Spinal cord (tissue), 10 donors: Measurements from ENCODE around the gene PKHD1. TPM values are rescaled to one million over a fixed set of nuclear protein-coding genes. Genes with fewer than 3 reads are reported as not detected.
"Not testable (repeated sequence)": the region's sequence is repeated elsewhere in the genome, so short reads cannot be mapped to it uniquely, and the experiment has no call there.

Experiments
- DNase-seq, 6 donors: peaks; one replicate each; pipeline versions ENCODE4 v3.0.0 to v3.0.0-alpha.2; 2013 to 2015; ENCODE audit warnings: low spot score in 6 of 6, low read depth in 4 of 6
- H3K27ac ChIP-seq: one replicate; pipeline ENCODE4 v1.5.1; 2013; ENCODE audit warnings: low read depth, low read length, control low read depth
- H3K27me3 ChIP-seq: one replicate; pipeline ENCODE4 v1.6.1; 2013; ENCODE audit warnings: low read length; ENCODE audit not compliant: control insufficient read depth, insufficient read depth
- H3K36me3 ChIP-seq: one replicate; pipeline ENCODE4 v1.6.1; 2013; ENCODE audit warnings: low read length; ENCODE audit not compliant: control insufficient read depth, insufficient read depth
- H3K4me1 ChIP-seq: one replicate; pipeline ENCODE4 v1.6.1; 2013; ENCODE audit warnings: low read length; ENCODE audit not compliant: control insufficient read depth, insufficient read depth
- H3K4me3 ChIP-seq: one replicate; pipeline ENCODE4 v1.5.1; 2013; ENCODE audit warnings: low read depth, low read length, control low read depth
- H3K9me3 ChIP-seq: one replicate; pipeline ENCODE4 v1.6.1; 2013; ENCODE audit warnings: low read length; ENCODE audit not compliant: control insufficient read depth, insufficient read depth
- WGBS: methylation state at CpG from one replicate; pipeline ENCODE4 v1.1.5; 2013; ENCODE audit warnings: missing lambda C conversion rate; ENCODE audit not compliant: insufficient coverage; 5-methylcytosine and 5-hydroxymethylcytosine counted together
- polyA plus RNA-seq, 2 donors: library from polyadenylated mRNA; unstranded; fragments of 120-200 nt; gene quantifications; one replicate each; pipeline ENCODE4 v1.2.1, GENCODE V29; 2013; ENCODE audit not compliant: insufficient read length in 2 of 2
- total RNA-seq, 2 donors: library from RNA; depleted of rRNA in 1 of 2; stranded (reverse); fragments of 120-200 nt in 1 of 2; fragments of >200 nt in 1 of 2; gene quantifications; one replicate each; pipeline versions ENCODE4 v1.2.3 to v1.2.4, GENCODE V29; 2013 to 2014
- donor health status: healthy.

PKHD1 gene
- total and polyA plus RNA-seq, 4 donors, result 0.10 to 0.20 (median 0.13) TPM

DNA sequence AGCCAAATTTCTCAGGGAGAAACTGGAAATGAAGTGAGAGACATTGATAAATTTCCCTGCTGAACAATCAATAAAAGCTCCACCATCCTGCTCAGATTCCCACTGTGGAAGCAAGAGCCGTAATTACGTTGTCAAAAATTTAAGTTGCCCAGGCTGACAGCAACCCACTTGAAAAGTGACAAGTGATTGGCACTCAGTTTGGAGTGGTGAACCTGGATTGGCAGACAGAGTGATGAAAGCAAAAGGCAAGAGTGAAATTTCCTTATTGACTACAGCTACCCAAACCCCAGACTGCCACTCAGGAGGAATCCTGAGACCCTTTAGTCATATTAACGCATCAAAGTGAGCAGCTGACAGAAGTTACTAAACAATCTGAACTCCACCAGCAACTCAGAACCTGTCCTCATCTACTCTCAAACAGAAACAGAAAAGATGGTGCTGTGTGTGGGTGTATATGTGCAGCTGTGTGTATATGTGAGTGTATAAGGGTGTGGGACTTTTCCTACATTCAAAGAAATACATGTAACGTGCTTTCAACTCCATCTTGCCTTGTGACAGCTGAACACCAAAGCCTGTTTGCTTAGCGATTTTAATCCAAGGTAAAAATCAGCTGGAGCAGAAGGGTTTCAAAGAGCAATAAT is 157.4 kb downstream of the PKHD1 start:
- Histone ChIP-seq H3K4me1 (no peaks in the 10 kb centered on the region), H3K36me3 (no peaks in the 10 kb centered on the region), H3K27ac (no peak overlapping the region), H3K4me3 (no peak overlapping the region), H3K9me3 (no peaks in the 10 kb centered on the region), H3K27me3 (no peaks in the 10 kb centered on the region)
- 91% methylated on average over 1 of the region's 5 CpGs for WGBS
- DNase-seq, result peak in 1 of 6 donors; percentile 8

DNA sequence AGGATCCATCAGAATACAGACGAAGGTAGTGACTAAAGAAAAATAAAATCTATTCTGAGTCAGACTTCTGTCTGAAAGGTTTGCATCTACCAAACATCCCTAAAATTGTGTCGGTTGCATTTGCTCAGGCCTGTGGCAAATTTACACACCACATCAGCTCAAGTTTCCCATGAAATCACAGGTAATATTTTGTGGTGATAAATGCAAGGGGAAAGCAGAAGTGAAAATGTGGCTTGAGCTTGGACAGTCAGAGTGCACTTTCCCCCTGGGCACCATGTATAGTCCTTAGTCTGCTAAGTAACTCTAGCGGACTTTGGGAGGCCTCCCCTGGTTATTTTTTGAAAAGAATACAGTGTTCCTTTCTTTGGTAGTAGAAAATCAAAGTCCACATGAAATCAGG is 159.1 kb downstream of the PKHD1 start:
- DNase-seq, result no peak
- Histone ChIP-seq H3K4me3 (no peak overlapping the region), H3K36me3 (no peaks in the 10 kb centered on the region), H3K27me3 (no peaks in the 10 kb centered on the region), H3K9me3 (no peaks in the 10 kb centered on the region), H3K4me1 (no peaks in the 10 kb centered on the region), H3K27ac (no peak overlapping the region)
- WGBS, result no CpG with 5 or more reads among the region's 3 CpGs

GRCh38 chr6:51927450-51927849 is 160.0 kb downstream of the PKHD1 start:
- WGBS, result no CpG with 5 or more reads among the region's 1 CpG
- no peaks in the 10 kb centered on the region for H3K36me3 ChIP-seq
- no peak for DNase-seq
- H3K27ac ChIP-seq, result no peak overlapping the region
- no peak overlapping the region for H3K4me3 ChIP-seq
- no peaks in the 10 kb centered on the region for H3K4me1 ChIP-seq
- H3K27me3 ChIP-seq, result no peaks in the 10 kb centered on the region
- no peaks in the 10 kb centered on the region for H3K9me3 ChIP-seq

DNA sequence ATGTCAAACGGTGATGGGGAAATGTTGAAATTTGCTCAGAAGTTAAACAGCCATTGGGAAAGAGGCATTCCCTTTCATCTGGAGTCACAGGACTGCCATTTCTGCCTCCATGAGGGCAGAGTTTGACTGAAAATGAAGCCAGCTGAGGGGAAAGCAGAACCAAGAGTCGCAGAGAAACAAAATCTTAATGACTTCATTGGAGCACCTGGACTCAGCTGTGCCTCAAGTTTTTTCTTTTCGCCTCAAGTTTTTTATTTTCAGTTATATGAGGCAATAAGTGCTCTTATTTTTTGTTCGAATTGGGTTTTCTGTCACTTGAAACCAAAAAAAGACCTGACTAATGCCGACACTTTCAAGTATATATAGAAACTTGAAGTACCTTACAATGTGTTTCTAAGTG is 161.3 kb downstream of the PKHD1 start:
- DNase-seq, result no peak
- H3K4me1 ChIP-seq, result no peaks in the 10 kb centered on the region
- H3K36me3 ChIP-seq, result no peaks in the 10 kb centered on the region
- H3K27ac ChIP-seq, result no peak overlapping the region
- 80% methylated on average over 2 of the region's 5 CpGs for WGBS
- H3K9me3 ChIP-seq, result no peaks in the 10 kb centered on the region
- H3K27me3 ChIP-seq, result no peaks in the 10 kb centered on the region
- H3K4me3 ChIP-seq, result no peak overlapping the region

- H3K9me3 ChIP-seq, H3K36me3 ChIP-seq, H3K4me3 ChIP-seq, H3K27ac ChIP-seq, H3K27me3 ChIP-seq, DNase-seq, H3K4me1 ChIP-seq: not testable (repeated sequence)
- WGBS, result 94% methylated on average over 9 of the region's 9 CpGs
These were observed 164.9 kb downstream of the PKHD1 start for GRCh38 chr6:51922479-51922878.

DNA sequence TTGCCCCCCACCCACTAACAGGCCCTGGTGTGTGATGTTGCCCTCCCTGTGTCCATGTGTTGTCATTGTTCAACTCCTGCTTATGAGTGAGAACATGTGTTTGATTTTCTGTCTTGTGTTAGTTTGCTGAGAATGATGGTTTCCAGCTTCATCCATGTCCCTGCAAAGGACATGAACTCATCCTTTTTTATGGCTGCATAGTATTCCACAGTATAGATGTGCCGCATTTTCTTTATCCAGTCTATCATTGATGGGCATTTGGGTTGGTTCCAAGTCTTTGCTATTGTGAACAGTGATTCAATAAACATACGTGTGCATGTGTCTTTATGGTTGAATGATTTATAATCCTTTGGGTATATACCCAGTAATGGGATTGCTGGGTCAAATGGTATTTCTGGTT is 169.1 kb downstream of the PKHD1 start:
- WGBS, result 100% methylated on average over 1 of the region's 2 CpGs

DNA sequence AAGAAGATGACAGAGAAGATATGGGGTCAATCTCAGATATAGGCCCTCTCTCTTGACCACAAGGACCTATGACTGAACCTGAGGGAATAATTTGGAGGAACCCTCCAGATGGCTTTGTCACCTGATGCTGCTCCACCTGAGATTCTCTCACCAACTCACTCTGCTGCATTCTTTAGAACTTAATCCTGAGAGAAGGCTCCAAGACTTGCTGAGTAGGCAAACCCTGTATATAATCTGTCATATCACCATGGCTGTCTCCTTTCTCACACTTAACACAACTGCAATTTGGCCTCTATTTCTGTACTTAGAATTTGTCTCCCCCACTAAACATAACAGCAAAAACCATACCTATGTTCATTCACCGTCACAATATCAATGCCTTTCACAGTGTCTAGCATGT is 172.3 kb downstream of the PKHD1 start:
- H3K4me1 ChIP-seq, result no peaks in the 10 kb centered on the region
- no peaks in the 10 kb centered on the region for H3K27me3 ChIP-seq
- WGBS, result no CpG with 5 or more reads among the region's 1 CpG
- H3K27ac ChIP-seq, result no peak overlapping the region
- H3K36me3 ChIP-seq, result no peaks in the 10 kb centered on the region
- DNase-seq, result no peak
- no peaks in the 10 kb centered on the region for H3K9me3 ChIP-seq
- H3K4me3 ChIP-seq, result no peak overlapping the region

More for the DNA sequence above, 169.1 kb downstream of the PKHD1 start:
- not testable (repeated sequence) for DNase-seq, H3K9me3 ChIP-seq, H3K27me3 ChIP-seq, H3K4me3 ChIP-seq, H3K27ac ChIP-seq, H3K36me3 ChIP-seq, H3K4me1 ChIP-seq

GRCh38 chr6:51913265-51913664 is 174.1 kb downstream of the PKHD1 start:
- Histone ChIP-seq H3K27me3 (no peaks in the 10 kb centered on the region), H3K9me3 (no peaks in the 10 kb centered on the region), H3K27ac (no peak overlapping the region), H3K4me3 (no peak overlapping the region), H3K36me3 (no peaks in the 10 kb centered on the region), H3K4me1 (no peaks in the 10 kb centered on the region)
- WGBS, result 75% methylated on average over 1 of the region's 2 CpGs
- DNase-seq, result no peak

- Histone ChIP-seq H3K9me3 (no peaks in the 10 kb centered on the region), H3K4me3 (no peak overlapping the region), H3K36me3 (no peaks in the 10 kb centered on the region), H3K4me1 (no peaks in the 10 kb centered on the region), H3K27me3 (no peaks in the 10 kb centered on the region), H3K27ac (no peak overlapping the region)
- no peak for DNase-seq
- WGBS, result 77% methylated on average over 2 of the region's 2 CpGs
These were observed 176.6 kb downstream of the PKHD1 start for GRCh38 chr6:51910851-51911250.

GRCh38 chr6:51908243-51908642 is 179.2 kb downstream of the PKHD1 start:
- H3K4me1 ChIP-seq, result no peaks in the 10 kb centered on the region
- no peaks in the 10 kb centered on the region for H3K27me3 ChIP-seq
- no peaks in the 10 kb centered on the region for H3K36me3 ChIP-seq
- no peak overlapping the region for H3K4me3 ChIP-seq
- no peak overlapping the region for H3K27ac ChIP-seq
- no peaks in the 10 kb centered on the region for H3K9me3 ChIP-seq
- DNase-seq, result no peak
